Fibroblast of pulmonary artery (primary cell): ENCODE results near the gene ADK.

Experiments
- DNase-seq: peaks from one replicate; pipeline ENCODE4 v3.0.0-alpha.2; 2010; ENCODE audit warnings: low read depth
- H3K4me3 ChIP-seq: replicated peaks from 2 replicates; pipeline ENCODE4 v1.5.1; 2011; ENCODE audit warnings: low read depth, mild to moderate bottlenecking, control low read depth, low read length, moderate library complexity
- CTCF ChIP-seq: IDR thresholded peaks from 2 replicates; pipeline ENCODE4 v1.5.1; 2011; ENCODE audit warnings: mild to moderate bottlenecking, control low read depth, low read length, inconsistent platforms; ENCODE audit errors: missing control alignments

Gene ADK

DNA sequence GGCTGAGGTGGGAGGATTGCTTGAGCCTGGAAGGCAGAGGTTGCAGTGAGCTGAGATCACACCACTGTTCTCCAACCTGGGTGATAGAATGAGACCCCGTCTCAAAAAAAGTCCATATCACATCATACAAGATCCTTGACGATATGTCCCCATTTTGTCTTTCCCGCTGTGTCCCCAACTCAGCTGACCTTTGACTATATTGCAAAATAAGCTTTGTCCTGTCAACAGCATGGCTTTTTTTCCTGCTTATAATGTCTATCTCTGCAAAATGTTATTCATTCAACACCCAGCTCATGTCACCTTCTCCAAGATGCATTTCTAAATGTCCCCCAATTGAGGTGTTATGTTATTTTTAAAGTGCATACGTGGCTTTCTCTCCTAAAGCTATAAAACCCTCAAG, 539.4 kb downstream of the ADK start:
- no peak for DNase-seq
- no peak overlapping the region for H3K4me3 ChIP-seq
- TF ChIP-seq CTCF, result no peak

DNA sequence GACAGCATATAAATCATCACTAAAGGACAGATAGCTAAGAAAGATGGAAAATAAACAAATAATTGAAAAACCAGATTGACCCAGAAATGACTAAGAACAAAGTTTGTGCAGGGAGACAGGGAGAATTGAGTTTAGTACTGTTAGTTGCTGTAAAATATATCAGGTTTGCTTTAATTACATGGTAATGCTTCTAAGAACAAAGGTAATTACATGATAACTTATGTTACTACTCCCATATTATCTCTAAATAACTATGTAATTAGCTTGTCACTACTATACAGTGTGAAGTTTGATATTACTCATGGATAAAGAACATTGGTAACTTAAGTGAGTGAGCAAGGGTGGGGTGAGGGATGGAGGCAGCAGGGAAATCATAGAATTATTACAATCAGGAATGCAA, 540.1 kb downstream of the ADK start:
- no peak overlapping the region for H3K4me3 ChIP-seq
- no peak for TF ChIP-seq CTCF
- DNase-seq, result no peak

DNA sequence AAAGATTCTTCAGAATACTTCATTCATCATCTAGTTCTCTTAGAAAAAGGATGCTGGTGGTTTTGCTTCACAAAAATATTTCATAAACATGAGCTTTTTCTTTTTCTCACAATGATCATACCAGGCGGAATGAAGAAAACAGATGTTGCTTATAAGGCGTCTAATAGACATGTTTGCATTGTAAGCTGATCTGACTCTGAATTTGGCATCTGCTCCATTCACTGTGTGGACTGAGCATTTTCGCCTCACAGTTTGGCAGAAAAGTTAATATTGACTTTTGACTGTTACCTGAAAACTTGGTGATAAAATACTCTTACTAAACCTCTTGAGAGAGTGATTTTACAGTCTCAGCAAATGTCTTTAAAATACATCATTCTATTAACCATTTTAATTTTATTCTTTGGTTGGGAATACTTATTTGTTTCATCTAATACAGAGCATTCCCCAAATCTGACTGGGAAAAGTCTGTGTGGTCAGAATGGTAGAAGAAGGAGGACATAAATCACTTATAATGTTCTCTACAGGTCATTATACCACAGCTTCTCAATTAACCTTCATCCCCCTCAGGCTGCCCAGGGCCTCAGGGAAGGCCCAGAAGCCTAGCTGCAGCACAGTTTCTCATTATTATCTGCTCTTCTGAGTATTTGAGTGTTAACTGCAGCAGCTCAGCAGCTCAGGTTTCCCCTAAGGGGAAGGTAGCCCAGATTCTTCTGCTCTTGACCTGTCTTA, 553.8 kb downstream of the ADK start:
- no peak for DNase-seq
- H3K4me3 ChIP-seq, result no peak overlapping the region
- no peak for TF ChIP-seq CTCF

GRCh38 chr10:74705358-74705980, 554.4 kb downstream of the ADK start:
- H3K4me3 ChIP-seq, result no peak overlapping the region
- TF ChIP-seq CTCF, result no peak
- DNase-seq, result no peak

- TF ChIP-seq CTCF, result no peak
- no peak for DNase-seq
- no peak overlapping the region for H3K4me3 ChIP-seq
Observed at GRCh38 chr10:74706966-74707365, 555.9 kb downstream of the ADK start.

GRCh38 chr10:74708246-74708645, 557.2 kb downstream of the ADK start:
- no peak for DNase-seq
- H3K4me3 ChIP-seq, result no peak overlapping the region
- no peak for TF ChIP-seq CTCF

DNA sequence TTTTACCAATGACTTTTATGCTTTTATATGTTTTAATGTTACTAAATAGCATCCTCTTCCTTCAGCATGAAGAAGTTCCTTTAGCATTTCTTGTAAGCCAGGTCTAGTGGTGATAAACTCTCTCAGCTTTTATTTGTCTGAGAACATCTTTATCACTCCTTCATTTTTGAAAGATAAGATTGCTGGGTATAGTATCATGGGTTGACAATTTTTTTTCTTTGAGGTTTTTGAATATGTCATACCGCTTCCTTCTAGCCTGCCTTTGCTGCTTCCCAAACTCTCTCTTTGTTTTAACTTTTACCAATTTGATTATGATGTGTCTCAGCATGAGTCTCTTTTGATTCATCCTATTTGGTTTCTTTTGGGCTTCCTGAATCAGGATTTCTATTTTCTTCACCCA, 567.2 kb downstream of the ADK start:
- no peak for TF ChIP-seq CTCF
- no peak overlapping the region for H3K4me3 ChIP-seq
- no peak for DNase-seq
